ENCODE results near the gene AGPS.

Gene AGPS

GRCh38 chr2:177533253-177533652, 140.7 kb downstream of the AGPS start:
- no peak for DNase-seq (ENCODE audit: low spot score)
- no peak for TF ChIP-seq CTCF (IDR thresholded peaks at IDR 0.05; ENCODE audit: extremely low read depth, missing control alignments)

DNA sequence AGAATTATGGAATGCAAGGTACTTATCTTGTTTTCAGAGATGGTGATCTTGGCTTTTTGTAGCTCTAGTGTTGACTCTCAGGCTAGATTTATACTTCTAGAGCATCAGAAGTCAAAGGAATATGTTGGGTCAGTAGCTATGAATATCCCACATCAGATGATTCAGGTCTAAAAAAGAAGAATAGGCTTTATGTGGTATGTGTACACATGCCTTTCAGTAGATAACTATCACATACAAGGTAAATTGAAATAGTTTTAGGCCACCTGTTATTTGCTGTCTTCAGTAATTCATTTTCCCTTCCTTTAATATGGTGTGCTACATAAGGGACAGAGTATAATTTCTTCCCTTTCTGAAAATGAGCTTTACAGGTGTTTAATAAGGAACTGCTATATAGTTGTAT, 142.4 kb downstream of the AGPS start:
- no peak for TF ChIP-seq CTCF (IDR thresholded peaks at IDR 0.05; ENCODE audit: extremely low read depth, missing control alignments)
- DNase-seq (ENCODE audit: low spot score), result no peak

DNA sequence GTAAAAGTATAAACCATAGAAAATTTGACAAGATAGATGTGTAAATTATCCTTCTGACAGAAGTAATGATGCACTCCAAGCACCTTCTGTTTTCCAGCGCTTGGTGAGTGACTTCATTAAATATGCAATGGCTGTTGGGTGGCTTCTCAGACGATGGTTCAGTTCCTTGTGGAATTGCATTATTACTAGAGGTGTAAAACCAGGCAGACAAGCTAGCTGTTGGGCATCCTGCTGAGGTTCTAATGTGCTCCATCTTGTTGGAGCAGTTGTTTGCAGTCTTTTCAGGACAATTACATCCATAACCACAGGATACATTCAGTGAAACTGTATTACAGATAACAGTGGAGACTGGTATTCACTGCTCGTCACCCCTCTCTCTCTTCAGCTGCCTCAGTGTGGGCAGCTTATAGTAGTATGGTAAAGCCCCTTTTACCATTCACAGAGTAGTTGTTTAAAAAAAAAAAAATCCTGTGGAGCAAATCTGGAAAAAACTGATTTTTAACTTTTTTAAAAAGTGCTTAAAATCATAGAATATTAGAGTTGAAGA, 143.5 kb downstream of the AGPS start:
- TF ChIP-seq CTCF (IDR thresholded peaks at IDR 0.05; ENCODE audit: extremely low read depth, missing control alignments), result no peak
- no peak for DNase-seq (ENCODE audit: low spot score)

- DNase-seq (ENCODE audit: low spot score), result no peak
- no peak for TF ChIP-seq CTCF (IDR thresholded peaks at IDR 0.05; ENCODE audit: extremely low read depth, missing control alignments)
Observed at GRCh38 chr2:177537213-177537612, 144.6 kb downstream of the AGPS start.

DNA sequence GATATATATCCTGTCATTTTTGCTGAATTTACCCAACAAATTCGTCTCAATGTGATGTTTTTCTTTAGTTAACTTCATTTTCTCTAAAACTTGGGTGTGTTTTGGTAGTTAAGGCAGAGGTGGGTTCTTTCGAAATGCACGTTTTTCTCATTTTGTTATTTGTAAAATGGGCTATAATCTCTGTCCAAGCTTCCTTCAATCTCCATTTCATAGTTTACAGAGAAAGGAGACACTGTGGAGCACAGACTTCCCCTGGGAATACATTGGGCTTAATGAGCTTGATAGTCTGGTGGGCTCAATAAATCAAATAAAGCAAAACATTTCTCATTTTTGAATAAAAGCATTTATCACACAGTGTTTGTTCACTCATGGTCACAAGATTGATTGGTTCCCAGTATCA, 145.1 kb downstream of the AGPS start:
- DNase-seq (ENCODE audit: low spot score), result no peak
- TF ChIP-seq CTCF (IDR thresholded peaks at IDR 0.05; ENCODE audit: extremely low read depth, missing control alignments), result no peak

DNA sequence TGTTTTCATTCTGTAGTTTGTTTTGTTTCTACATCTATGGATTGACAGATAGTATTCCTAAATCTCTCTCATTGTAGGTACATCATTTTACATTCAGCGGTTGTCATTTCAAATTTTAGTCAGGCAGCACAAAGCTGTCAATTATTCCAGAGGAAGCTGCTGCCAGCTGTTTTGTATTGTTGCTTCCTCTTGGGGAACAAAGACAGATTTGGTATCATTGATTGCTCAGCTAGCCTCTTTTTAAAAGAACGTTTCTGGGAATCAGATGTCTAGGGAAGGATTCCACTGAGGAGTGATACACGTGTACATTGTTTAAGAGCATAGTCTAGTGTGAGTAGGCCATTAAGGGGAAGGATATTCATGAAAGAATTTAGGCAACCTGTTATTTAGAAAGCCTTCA, 145.8 kb downstream of the AGPS start:
- no peak for TF ChIP-seq CTCF (IDR thresholded peaks at IDR 0.05; ENCODE audit: extremely low read depth, missing control alignments)
- no peak for DNase-seq (ENCODE audit: low spot score)

DNA sequence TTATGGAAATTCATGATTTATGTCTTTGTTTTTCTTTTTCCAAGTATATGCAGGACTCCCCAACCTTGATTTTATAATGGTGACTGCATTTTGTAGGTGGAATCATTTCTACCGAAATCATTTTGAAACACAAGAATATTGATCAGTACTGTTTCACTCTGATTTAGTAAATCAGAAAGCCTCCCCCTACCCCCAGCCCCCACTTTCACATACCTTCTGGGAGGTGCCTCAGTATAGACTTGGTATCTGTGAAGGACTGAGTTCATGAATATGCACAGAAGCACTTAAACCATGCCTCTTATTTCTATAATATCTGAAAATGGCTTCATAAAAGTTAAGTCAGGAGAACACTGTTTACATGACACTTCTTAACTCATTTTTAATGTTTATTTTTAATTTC, 147.7 kb downstream of the AGPS start:
- no peak for TF ChIP-seq CTCF (IDR thresholded peaks at IDR 0.05; ENCODE audit: extremely low read depth, missing control alignments)
- DNase-seq (ENCODE audit: low spot score), result no peak
